ENCODE results near the gene SLIT3.
A peak's percentile ranks its signal among the peaks of the same experiment; 100 is the strongest.

Gene SLIT3

DNA sequence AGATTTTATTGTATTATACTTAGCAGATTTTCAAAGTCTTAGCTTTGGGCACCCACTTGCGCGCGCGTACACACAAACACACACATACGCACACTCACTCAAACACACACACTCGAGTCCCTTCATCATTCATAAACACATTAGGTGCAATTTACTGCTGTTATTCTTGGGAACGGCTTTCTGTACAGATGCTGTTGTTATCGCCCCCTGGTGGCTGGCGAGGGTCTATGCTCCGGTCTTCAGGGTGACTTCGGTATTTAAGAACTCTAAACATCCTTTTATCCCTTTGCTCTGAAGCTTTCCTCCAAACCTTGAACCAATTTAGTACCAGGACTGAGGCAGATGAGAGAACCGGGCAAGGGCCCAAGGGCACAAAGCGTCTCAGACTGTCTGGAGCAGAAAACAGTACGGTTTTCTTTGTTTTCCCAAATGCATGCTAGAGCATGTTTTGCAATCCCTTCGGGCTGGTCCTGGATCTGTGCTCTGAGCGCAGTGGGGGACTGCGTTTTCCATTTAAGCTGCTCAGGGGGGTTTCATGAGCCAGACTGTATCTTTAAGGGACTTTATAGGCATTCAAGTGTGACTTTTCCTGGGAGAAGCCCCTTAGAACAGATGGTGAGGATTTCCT lies 1.7 kb upstream of the SLIT3 start:
- DNase-seq (ENCODE audit: extremely low spot score) = peak; percentile 81
- CTCF ChIA-PET = interaction anchor here (0.5 to 2.2 kb wide), 6 partner anchors 24 to 357 kb away, joined by 3 to 5 read pairs (median 3); no protein-coding TSS in a partner anchor
- no peak for TF ChIP-seq NFRKB (IDR thresholded peaks at IDR 0.05)
- no peak for TF ChIP-seq SUZ12 (IDR thresholded peaks at IDR 0.05)
- TF ChIP-seq LEF1 (IDR thresholded peaks at IDR 0.05; ENCODE audit: borderline replicate concordance) = no peak
- no peak for TF ChIP-seq FOXA1 (IDR thresholded peaks at IDR 0.05)
- TF ChIP-seq ELF4 (IDR thresholded peaks at IDR 0.05) = no peak
- TF ChIP-seq BHLHE40 (IDR thresholded peaks at IDR 0.05; ENCODE audit: borderline replicate concordance) = no peak
- TF ChIP-seq FOXM1 (IDR thresholded peaks at IDR 0.05; ENCODE audit: borderline replicate concordance) = no peak
- 0 out of 2 replicates have a peak, but pooled peaks have one; percentile 4 for TF ChIP-seq PKNOX1 (IDR thresholded peaks at IDR 0.05)
- POLR2A ChIA-PET = no interaction called here

- DNase-seq (ENCODE audit: extremely low spot score) = no peak
- POLR2A ChIA-PET = no interaction called here
- TF ChIP-seq FOXM1 (IDR thresholded peaks at IDR 0.05; ENCODE audit: borderline replicate concordance) (no peak), HDGF (IDR thresholded peaks at IDR 0.05; ENCODE audit: borderline replicate concordance) (no peak), SP1 (IDR thresholded peaks at IDR 0.05) (no peak), ELF4 (IDR thresholded peaks at IDR 0.05) (no peak), LEF1 (IDR thresholded peaks at IDR 0.05; ENCODE audit: borderline replicate concordance) (no peak), PKNOX1 (IDR thresholded peaks at IDR 0.05) (no peak), FOXK2 (IDR thresholded peaks at IDR 0.05) (no peak), CTBP1 (IDR thresholded peaks at IDR 0.05; ENCODE audit: borderline replicate concordance) (no peak)
- CTCF ChIA-PET = interaction anchor here (0.8 to 2.2 kb wide), 9 partner anchors 8 to 357 kb away, joined by 3 to 5 read pairs (median 4); no protein-coding TSS in a partner anchor
These were observed 1.0 kb upstream of the SLIT3 start for GRCh38 chr5:169301986-169302385.

- TF ChIP-seq ZNF384 (IDR thresholded peaks at IDR 0.05) (no peak), CTBP1 (IDR thresholded peaks at IDR 0.05; ENCODE audit: borderline replicate concordance) (no peak), LEF1 (IDR thresholded peaks at IDR 0.05; ENCODE audit: borderline replicate concordance) (no peak), SUZ12 (IDR thresholded peaks at IDR 0.05) (no peak), BHLHE40 (IDR thresholded peaks at IDR 0.05; ENCODE audit: borderline replicate concordance) (no peak), ARNT (IDR thresholded peaks at IDR 0.05) (no peak), FOXM1 (IDR thresholded peaks at IDR 0.05; ENCODE audit: borderline replicate concordance) (no peak), FOXK2 (IDR thresholded peaks at IDR 0.05) (no peak), FOXA1 (IDR thresholded peaks at IDR 0.05) (no peak), NFRKB (IDR thresholded peaks at IDR 0.05) (no peak)
- no peak for DNase-seq (ENCODE audit: extremely low spot score)
- CTCF ChIA-PET = interaction anchor here (0.6 to 2.2 kb wide), 11 partner anchors 9 to 716 kb away, joined by 3 to 5 read pairs (median 4); no protein-coding TSS in a partner anchor
- POLR2A ChIA-PET = no interaction called here
These were observed 521 bp upstream of the SLIT3 start for GRCh38 chr5:169301386-169301934.

DNA sequence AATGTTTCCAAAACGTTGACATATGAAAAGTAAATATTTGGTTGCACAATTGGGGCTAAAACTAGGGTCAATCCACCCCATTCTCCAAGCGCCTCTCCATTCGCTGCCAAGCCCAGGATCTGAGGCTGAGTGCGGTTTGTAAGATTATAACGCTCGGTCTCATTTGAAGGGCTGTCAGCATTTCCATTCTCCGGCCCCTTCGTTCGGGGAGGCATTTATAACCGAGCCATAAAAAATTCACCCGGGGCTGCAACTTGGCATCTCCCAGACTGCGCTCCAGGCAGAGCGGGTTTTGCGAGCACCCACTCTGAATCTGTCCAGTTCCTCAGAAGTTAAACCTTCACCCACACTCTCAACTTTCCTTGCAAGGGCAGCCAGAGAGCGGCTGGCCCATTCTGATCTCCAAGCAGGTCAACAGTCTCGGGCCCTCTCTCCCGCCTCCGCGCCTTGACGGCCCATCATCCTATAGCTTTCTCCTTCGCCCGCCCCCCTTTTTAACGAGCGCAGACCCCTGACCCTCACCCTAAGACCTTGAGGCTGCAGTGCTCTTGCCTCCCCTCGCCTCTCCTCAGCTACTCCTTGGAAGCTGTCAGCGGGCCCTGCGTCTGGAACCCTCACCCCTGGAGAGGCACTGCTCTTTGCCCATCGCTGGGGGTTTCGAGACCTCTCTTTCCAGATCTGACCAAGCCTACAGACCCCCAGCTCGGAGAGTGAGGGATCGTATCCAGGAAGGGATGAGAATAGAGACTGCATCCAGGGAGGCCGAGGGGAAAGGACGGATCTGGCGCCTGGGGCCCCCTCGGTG lies 1.1 kb downstream of the SLIT3 start:
- no peak for DNase-seq (ENCODE audit: extremely low spot score)
- ChIA-PET CTCF (interaction anchor here (0.9 to 2.2 kb wide), 6 partner anchors 10 to 312 kb away, joined by 3 to 5 read pairs (median 4); no protein-coding TSS in a partner anchor), POLR2A (no interaction called here)
- TF ChIP-seq CTBP1 (IDR thresholded peaks at IDR 0.05; ENCODE audit: borderline replicate concordance) (no peak), ZNF384 (IDR thresholded peaks at IDR 0.05) (no peak), ELF4 (IDR thresholded peaks at IDR 0.05) (no peak), HDGF (IDR thresholded peaks at IDR 0.05; ENCODE audit: borderline replicate concordance) (no peak), L3MBTL2 (conservative IDR thresholded peaks at IDR 0.05) (no peak), FOXA1 (IDR thresholded peaks at IDR 0.05) (no peak), ARNT (IDR thresholded peaks at IDR 0.05) (no peak), FOXK2 (IDR thresholded peaks at IDR 0.05) (no peak), SP1 (IDR thresholded peaks at IDR 0.05) (no peak), NFRKB (IDR thresholded peaks at IDR 0.05) (no peak), BHLHE40 (IDR thresholded peaks at IDR 0.05; ENCODE audit: borderline replicate concordance) (no peak), LEF1 (IDR thresholded peaks at IDR 0.05; ENCODE audit: borderline replicate concordance) (no peak), FOXM1 (IDR thresholded peaks at IDR 0.05; ENCODE audit: borderline replicate concordance) (no peak), PKNOX1 (IDR thresholded peaks at IDR 0.05) (no peak), SUZ12 (IDR thresholded peaks at IDR 0.05) (no peak), TARDBP (IDR thresholded peaks at IDR 0.05) (no peak)

DNA sequence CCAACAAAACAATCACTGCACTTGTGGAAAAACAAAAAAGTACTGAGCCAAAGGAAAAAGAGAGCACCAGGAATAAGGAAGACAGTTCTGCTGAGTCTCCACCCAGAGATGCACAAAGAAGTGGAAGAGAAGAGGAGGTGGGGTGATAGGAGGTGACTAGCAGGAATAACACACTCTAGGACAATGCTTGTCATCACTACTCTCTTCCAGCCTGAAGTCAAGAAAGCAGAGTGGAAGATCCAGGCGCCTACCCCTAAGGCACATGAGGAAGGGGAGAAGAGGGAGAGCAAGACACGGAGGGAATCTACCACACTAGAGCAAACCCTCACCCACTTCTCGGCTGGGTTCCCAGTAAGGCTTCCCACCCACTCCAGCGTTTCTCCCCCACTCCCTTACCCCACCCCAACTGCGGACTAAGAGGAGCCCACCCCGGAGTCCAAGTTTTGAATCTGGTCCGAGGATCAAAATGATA lies 1.7 kb downstream of the SLIT3 start:
- CTCF ChIA-PET = interaction anchor here (0.6 kb wide), 1 partner anchor 224 kb away, joined by 3 read pairs; no protein-coding TSS in a partner anchor
- POLR2A ChIA-PET = no interaction called here
- TF ChIP-seq HDGF (IDR thresholded peaks at IDR 0.05; ENCODE audit: borderline replicate concordance) = no peak
- TF ChIP-seq SUZ12 (IDR thresholded peaks at IDR 0.05) = no peak
- TF ChIP-seq CTBP1 (IDR thresholded peaks at IDR 0.05; ENCODE audit: borderline replicate concordance) = no peak
- TF ChIP-seq FOXK2 (IDR thresholded peaks at IDR 0.05) = no peak
- no peak for TF ChIP-seq L3MBTL2 (conservative IDR thresholded peaks at IDR 0.05)
- TF ChIP-seq LEF1 (IDR thresholded peaks at IDR 0.05; ENCODE audit: borderline replicate concordance) = no peak
- no peak for TF ChIP-seq BHLHE40 (IDR thresholded peaks at IDR 0.05; ENCODE audit: borderline replicate concordance)
- no peak for DNase-seq (ENCODE audit: extremely low spot score)
